Inferior parietal cortex (tissue), 1 donor: Measurements from ENCODE around the gene EIF3L.

Source experiments
- DNase-seq: peaks from one replicate; pipeline ENCODE4 v3.0.0-alpha.2; 2016; ENCODE audit errors: extremely low spot score

Gene EIF3L

GRCh38 chr22:37905534-37906363 is 56.5 kb downstream of the EIF3L start, which contains the start of gene MICALL1:
Gene MICALL1, plus strand, starts transcription at chr22:37906297. Its CDS starts 126 bp downstream, at chr22:37906423.
- DNase-seq, result no peak

GRCh38 chr22:37906364-37907008 is 57.3 kb downstream of the EIF3L start:
- DNase-seq, result no peak

- DNase-seq, result no peak
These were observed 58.1 kb downstream of the EIF3L start for GRCh38 chr22:37907036-37907954.

DNA sequence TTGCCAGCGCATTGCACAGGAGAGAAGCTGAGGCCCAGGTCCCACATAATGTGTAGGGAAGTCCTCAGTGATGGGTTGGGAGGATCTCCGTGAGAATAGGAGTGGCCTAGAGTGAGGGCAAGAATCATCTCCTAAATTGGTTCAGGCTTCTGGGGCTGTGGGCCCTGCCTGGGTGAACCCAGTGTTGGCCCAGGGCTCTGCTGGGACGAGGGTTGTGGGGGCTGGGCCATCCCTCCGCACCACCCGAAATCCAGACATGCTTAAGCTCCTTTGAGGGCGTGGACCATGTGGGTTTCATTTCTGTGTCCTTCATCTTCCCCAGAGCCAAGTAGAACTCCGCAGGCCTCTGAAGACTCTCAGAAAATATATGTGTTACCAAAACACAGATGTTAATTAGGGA is 60.5 kb downstream of the EIF3L start:
- no peak for DNase-seq

GRCh38 chr22:37910890-37911672 is 61.9 kb downstream of the EIF3L start:
- no peak for DNase-seq

DNA sequence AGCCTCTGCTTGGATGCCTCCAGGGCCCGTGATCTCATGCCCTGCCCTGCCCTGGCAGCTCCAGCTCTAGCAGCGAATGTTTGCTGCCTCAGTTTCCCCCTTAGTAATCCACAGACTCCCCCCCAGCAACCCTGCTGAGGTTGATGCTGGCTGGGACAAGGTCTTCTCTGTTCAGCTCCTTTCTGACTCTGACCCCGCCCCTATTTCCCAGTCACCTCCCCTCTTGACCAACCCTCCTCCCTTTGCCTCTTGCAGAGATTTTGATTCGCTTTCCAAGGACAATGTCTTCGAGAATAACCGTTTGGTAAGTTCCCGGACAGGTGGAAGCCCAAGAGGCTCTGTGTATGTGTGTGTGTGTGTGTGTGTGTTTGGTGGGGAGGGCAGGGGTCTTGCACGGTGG is 62.5 kb downstream of the EIF3L start:
- no peak for DNase-seq

DNA sequence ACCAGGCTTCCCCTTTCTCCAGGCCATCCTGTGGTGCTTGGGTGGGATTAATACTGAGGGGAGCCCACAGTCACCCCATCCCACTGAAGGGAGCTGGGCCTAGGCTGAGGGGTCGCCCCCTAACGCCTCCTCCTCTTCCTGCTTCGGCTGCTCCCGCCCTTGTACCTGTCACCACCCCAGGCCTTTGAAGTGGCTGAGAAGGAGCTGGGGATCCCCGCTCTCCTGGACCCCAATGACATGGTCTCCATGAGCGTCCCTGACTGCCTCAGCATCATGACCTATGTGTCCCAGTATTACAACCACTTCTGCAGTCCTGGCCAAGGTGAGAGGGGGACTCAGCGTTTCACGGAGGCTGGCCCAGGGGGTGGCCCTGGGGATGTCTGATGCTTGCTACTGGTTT is 63.0 kb downstream of the EIF3L start:
- no peak for DNase-seq

DNA sequence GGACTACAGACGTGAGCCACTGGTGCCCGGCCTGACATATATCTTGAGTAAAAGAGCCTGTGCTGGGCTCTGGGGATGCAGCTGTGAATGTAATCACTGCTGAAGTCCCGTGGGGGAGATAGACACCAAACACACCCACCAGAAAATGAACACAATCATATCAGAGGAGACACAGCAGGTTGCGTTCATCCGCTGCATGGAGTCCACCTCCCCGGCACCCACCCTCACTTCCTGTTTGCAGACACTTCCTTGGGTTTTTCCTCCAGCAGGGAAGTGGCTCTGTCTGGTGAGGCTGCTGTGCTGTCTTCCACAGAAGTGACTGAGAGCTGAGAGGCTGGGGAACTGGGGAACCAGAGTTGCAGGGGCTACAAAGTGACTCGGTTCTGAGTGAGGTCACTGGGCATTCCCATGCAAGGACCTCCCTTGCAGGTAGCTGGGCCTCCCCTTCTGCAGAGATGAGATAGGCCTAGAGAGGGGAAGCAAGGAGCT is 64.1 kb downstream of the EIF3L start:
- DNase-seq, result no peak

GRCh38 chr22:37916311-37916710 is 67.1 kb downstream of the EIF3L start:
- no peak for DNase-seq

DNA sequence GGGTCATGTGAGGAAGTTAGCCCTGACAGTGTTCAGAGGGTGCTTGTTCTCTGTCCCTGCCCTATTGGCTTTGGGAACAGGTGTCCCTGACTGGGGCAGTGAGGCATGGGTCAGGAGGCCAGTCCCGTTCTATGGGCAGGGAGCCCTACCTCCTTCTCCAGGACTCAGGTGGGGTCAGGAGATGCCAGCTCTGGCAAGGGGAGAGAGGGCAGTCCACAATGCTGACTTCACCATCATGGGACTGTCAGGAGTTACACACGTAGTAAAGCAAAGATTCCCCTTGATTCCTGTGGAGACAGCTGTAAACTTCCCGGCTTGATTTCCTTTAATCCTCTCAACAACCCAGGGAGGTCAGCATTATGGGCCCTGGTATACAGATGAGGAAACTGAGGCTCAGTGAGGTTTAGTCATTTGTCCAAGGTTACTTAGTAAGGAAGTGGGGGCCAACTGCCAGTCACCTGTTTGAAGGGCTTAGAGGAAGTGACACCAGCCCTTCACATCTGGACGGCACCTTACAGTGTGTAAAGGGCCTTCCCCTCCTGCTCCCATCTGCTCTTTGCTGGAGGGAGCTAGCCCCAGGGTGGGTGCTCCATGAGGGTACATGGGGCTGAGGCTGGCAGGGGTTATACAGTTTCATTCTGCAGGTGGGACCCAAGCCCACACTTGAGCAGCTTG is 68.8 kb downstream of the EIF3L start:
- no peak for DNase-seq

DNA sequence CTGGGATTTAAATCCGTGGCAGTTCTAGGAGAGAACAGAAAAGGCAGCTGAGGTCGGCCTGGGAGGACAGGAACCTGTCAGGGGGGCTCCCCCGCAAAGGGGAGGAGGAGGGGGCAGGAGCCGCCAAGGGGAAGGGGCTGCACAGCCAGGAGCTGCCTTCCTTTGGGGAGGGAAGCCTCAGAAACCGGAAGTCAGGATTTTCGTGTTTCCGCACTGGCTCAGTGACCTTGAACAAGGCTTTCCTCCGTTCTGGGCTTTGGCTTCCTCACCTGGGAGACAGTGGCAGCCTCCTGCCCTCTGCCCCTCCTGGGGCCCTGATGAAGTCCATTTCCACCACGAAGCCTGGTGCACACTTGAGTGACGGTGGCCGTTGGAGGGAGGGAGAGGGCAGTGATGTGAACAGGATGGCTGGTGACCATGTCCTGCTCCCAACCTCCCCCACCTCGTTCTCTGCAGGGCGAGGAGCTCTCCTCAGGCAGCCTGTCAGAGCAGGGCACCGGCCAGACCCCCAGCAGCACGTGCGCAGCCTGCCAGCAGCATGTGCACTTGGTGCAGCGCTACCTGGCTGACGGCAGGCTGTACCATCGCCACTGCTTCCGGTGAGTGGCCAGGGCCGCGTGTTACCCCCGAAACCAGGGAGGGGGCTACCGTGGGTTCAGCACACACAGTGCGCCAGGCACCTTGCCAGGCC is 69.5 kb downstream of the EIF3L start:
- no peak for DNase-seq

DNA sequence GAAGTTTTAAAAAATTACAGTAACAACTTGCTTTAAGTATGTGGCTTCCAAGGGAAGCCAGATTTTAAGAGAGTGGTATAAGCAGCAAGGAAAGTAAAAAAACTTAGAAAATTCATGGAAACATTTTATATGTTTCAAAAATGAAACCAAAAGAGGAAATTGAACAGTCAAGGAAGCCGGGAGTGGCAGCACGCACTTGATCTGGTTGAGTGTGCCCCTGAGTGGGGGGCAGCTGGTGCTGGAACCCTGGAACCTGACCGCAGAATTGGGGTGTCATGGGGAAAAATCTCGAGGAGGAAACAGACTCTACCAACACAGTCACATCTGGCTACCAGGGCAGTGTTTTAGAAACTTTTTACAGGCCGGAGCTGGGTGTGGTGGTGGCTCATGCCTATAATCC is 70.9 kb downstream of the EIF3L start:
- no peak for DNase-seq

GRCh38 chr22:37922191-37922590 is 73.0 kb downstream of the EIF3L start:
- DNase-seq, result no peak

DNA sequence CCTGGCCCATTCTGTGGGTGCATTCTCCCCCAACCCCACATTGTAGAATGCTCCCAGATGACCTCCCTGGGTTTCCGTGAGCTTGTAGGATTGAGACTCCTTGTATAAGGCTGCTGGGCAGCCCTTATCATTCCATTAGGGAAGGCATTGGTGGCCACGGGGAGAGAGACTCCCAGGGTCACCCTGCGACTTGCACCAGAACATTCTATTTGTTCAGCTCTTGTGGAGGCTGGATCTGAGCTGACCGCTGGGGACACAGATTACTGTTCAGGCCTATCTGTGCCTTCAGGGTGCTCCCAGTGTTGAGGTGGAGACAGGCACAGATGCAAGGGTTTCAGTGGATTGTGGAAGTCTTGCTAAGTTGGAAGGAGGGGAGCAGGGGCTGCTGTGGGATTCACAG is 74.7 kb downstream of the EIF3L start:
- DNase-seq, result no peak

DNA sequence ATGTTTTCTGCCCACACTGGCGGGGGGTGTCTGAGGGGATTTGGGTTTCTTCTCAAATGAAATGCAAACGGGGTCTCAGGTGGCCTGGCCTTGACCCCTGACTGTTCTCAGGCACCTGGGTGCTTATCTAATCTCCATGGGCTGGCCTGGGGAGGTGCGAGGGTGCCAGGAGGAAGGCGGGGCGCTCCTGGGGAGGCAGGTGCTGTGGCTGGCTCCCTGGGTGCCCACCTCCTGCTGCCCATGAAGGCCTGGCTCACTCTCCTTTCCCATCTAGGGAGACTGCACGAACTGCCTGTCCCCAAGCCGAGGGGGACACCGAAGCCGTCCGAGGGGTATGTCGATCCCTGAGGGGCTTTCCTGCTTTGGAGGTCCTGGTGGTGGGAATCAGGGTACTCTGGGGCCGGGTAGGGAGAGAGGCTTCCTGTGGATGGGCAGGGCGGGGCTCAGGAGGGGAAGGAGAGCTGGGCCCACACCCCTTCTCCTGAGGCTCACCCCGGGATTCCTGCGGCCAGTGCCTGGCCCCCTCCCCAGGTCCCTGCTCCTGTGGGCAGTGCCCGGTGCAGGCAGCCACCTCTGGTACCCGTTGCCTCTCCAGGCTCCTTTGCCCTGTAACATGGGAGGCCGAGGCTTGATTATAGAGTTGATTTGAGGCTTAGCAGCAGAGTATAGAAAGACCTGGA is 75.3 kb downstream of the EIF3L start:
- DNase-seq, result no peak

DNA sequence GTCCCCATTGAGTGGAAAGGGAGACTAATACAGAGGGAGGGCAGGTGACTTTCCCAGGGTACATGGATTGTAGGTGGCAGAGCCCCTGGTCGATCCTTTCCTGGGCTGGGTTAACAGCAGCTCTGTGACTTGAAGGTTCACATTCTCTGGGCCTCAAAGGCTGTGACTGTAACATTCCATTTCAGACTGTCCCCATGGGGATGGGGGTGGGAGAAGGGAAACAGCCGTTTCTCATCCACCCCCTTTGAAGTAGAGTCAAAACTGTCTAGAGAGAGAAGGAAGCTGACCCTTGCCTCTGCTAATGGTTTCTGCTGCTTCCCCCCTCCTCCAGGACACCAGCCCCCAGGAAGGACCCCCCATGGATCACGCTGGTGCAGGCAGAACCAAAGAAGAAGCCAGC is 76.1 kb downstream of the EIF3L start:
- no peak for DNase-seq

DNA sequence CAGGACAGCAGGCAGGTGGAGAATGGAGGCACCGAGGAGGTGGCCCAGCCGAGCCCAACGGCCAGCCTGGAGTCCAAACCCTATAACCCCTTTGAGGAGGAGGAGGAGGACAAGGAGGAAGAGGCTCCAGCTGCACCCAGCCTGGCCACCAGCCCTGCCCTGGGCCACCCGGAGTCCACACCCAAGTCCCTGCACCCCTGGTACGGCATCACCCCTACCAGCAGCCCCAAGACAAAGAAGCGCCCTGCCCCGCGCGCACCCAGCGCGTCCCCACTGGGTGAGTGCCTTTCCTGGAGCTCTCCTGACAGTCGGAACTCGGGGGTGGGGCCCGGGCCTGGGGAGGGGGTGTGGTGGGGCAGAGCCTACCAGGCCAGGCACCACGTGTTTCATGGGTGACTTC is 76.5 kb downstream of the EIF3L start:
- DNase-seq, result no peak

DNA sequence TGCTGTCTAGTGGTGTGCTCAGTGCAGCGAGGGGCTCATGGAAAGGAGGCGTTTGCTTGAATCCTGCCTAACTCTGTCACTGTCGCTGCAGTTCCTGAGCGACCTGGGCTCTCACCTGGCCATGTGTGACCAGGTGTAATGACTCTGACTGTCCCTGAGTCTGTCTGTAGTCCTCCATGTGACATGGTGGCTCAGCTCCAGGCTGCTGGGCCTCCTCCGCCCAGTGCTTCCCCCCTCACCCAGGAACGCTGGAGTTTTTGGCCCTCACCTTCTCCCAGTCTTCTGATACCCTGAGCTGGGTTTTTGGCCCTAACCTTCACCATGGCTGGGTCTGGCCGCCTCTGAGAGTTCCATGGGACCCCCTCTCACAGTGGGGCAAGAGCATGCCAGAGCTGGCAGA is 77.1 kb downstream of the EIF3L start:
- no peak for DNase-seq
